Stimulated activated CD4-positive, alpha-beta T cell treated with anti-CD3 and anti-CD28 coated beads, Interleukin-12 subunit alpha, Interleukin-12 subunit beta, amount 100 ng/mL, for 4 hours (primary cell): ENCODE results near the gene NCOA7.

Experiments used
- DNase-seq: peaks from one replicate; pipeline ENCODE4 v3.0.0-alpha.2; 2020

NCOA7 gene

DNA sequence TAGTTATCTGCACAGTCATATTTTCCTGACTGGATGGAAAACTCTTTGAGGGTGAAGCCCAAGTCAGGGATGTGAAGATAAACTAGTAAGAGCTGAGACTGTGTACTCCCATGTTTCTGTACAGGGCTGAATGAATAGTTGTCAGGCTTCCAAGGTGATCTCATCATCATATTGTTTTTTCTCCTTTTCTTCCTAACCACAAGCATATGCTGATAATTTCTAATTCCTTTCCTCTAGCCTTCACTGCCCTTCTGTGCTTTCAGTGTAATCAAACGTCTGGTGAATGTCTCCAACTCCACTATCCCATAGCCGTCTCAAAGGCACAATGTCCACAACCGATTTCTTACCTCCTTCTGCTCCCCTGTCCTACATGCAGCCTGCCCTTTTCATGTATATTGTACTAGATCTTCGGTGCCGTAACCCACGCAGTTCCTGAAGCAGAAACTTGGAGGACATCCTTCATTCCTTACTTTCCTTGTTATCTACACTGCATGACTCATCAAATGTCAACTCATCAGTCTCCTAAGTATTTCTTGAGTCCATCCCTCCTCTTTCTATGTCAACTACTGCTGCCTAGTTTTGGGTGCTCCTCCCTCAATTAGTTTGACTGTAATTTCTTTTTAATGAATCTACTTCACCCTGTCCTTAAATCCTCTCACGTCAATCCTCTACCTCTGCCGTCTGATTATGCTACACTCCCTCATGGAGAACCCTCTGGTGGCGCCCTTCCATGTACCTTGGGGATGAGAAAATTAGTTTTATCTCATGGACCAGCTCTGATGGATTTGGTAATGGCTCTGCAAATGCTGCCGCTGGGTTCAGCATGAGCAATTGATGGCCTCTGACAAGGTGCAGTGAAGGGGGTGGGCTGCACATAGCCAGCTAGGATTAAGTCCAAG, 21.9 kb downstream of the NCOA7 start:
- no peak for DNase-seq

DNA sequence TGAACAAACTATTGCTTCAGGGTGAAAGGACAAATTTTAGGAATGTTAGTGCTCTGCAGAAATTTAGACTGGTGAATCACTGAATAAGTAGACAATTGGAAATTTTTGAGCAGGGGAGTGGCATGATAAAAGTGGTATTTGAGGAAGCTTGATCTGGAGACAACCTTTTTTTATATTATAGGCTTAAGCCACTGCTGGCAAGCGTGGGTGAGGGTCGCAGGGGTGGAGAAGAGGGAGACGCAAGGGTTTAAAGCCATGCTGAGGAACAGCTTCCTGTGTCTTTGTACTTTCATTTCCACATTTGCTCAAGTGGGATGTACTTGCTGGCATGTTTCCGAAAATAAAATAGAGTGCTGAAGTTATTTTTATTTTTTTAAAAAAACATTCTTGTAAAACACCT, 23.7 kb downstream of the NCOA7 start:
- no peak for DNase-seq

DNA sequence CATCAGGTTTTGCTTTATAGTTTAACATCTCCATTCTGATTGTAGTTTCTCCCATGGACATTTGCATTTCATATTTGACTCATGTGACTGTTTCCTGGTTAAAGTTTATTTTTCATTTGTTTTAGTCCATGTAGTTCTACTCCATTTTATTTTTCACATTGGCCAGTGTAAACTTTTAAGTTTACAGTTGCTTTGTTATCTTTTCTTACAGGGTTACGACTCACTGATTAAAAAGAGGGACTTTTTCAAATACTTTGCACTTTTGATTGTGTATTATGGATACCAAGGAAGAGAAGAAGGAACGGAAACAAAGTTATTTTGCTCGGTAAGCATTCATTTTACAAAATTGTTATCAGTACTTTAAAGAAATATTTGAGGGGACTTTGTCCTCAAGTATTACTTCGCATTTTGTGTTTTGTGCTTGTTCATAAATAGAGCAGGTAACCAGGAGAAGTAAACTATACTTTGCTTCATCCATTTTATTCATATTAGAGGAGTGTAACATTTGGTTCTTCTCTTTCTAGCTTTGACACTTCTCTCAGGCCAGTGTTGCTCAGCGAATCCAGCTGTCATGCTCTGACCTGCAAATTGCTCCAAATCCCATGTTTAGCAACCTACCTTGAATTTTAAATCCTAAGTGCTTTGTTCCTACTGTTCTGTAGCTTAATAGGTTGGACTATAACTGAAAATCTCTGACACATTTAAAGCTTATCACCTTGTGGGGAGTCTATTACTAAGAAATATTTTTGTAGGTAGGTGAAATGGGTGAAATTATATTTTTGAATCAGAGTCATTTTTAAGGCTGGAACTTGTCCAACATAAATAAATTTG, 24.5 kb downstream of the NCOA7 start:
- DNase-seq, result no peak

DNA sequence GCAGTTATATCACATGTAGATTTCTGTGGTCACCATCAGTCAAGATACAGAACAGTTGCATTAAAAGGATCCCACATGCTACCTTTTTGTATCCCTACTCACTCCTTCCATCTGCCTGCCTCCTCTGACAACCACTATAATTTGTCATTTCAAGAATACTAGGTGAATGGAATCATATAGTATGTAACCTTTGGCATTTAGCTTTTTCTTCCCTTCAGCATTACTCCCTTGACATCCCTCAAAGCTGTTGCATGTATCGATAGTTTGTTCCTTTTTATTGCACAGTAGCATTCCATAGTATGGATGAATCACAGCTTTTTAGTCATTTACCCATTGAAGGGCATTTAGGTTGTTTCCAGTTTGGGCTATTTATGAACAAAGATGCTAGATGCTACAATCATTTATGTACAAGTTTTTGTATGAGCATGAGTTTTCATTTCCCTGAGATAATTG, 26.1 kb downstream of the NCOA7 start:
- no peak for DNase-seq

DNA sequence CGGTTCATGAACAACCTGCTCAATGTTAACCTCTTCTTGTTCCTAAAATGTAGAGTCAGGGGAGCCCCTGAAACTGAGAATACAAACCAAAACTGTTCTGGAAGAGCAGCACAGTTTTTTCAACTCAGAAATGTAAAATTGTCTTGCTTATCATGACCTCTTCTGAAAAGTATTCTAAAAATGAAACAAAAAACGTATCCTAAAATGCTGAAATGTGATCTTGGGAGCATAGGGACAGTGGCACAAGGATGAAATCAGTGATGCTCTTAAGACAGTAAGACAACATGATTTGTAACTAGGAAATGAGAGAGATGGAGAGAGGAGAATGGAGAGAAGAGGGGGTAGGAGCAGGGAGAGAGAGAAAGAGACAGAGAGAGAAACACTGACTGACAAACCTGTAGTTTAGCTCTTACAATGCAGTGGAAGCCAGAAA, 27.5 kb downstream of the NCOA7 start:
- no peak for DNase-seq

DNA sequence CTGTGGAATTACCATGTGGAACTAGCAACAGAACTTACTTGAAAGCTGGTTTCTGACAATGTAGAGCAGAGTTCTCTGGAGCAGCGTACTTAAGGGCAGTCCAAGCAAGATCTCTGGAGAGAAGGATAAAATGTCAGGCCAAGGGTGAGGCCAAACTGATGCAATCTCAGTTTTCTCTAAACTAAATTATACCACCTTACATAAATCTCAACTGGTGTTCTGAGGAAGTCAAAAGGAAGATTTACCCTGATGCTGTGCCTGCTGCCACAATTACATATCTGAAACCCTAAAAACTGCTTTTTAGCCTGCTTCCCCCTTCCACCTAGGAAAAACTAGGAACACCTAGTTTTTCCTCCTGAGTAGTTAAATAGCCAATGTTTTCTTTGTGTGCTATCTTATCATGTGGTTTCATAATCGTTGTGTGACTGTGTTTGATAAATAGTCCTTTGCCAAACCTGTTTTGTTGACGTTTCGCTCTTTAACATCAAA, 28.1 kb downstream of the NCOA7 start:
- DNase-seq, result no peak

DNA sequence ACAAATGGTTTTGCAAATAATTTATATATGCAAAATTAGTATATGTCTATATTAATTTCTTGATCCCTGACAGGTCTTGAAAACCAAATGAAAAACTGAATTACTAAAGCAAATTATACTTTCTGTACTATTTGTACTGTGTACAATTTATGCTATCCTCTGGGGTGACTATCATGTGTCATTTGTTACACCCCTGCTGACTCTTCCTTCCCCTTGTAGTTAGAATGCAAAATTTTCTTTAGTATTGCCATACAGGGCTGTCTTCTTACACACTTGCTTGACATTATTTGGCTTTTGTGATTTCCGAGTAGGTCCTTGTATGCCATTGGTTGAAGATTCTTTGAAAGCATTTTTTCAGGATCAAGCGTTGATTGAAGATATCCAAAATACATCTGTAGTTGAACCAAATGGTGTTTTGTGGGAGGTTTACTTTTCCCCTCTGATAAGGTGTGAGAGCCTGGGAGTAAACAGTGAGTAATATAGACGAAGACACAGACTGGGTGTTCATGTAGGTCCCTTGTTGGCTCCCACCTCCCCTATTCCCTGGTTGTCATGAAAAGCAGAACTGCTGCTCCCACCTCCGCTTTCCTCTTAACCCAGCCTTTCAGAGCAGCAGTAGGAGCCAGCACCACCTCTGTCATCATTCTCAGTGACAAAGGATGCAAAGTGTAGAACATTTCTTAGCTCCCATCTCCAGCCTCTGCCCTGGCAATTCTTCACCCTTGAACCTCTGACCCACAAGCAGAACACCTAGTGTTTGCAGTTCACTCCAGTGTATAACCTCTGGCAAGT, 29.0 kb downstream of the NCOA7 start:
- no peak for DNase-seq

DNA sequence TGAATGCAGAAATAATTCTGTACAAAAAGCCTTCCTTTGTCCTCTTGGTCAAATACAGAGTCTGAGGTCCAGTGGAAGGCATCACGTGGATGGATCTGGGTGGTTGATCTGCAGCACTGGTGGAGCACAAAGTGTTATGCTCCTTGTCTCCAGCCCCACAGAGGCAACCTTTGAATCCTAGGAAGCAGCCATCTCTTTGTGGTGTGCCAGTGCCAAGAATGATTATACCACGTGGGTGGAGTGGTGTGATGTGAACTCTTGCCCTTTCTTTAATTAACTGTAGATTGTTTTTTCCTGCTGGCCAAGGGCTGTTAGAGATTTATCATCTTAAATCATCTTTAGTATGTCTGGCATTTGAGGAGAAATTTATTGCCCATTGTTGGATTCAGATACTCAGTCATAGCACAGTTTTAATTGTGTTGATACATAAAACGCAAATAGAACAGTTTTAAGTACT, 31.1 kb downstream of the NCOA7 start:
- no peak for DNase-seq

DNA sequence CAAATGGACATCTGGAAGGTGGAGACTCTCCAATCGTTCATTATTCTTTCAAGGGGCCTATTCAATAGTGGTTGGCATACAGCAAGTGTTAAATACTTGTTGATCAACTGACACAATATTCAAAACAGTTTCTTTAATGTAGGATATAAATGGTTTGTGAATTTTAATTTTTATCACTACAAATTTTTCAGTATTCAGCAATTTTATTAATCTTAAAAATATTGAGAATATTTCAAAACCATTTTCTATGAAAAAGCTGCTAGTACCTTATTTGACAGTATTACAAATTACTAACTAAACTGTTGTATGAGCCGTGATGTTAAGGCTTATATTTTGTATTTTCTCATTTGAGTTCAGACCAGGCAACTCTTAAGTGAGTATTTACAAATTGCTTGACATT, 32.4 kb downstream of the NCOA7 start:
- DNase-seq, result no peak

DNA sequence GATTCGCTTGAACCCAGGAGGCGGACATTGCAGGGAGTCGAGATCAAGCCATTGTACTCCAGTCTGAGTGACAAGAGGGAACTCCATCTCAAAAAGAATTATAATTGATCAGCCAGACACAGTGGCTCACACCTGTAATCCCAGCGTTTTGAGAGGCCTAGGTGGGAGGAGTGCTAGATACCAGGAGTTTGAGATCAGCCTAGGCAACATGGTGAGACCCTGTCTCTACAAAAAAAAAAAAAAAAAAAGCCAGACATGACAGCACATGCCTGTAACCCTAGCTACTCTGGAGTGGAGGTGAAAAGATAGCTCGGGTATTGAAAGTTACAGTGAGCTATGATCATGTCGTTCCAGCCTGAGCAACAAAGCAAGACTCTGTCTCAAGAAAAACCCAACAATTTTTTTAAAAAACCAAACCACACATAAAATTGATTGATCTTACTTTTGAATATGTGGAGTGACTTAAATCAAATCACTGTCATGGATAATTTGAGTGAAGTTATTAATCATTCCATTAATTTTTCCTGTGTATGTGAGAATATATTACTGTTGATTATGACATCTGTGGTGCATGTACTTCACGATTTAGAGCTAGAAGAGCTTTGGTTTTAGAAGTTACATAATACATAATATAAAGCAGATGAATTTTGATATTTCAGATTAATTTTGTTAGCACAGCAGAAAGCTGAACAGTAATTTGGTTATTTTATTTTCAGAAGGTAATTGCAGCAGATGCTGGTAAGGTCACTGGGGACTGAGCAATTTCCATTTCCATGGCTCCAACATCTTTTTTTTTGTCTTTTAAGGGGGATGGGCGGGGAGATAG, 34.4 kb downstream of the NCOA7 start:
- DNase-seq, result no peak

DNA sequence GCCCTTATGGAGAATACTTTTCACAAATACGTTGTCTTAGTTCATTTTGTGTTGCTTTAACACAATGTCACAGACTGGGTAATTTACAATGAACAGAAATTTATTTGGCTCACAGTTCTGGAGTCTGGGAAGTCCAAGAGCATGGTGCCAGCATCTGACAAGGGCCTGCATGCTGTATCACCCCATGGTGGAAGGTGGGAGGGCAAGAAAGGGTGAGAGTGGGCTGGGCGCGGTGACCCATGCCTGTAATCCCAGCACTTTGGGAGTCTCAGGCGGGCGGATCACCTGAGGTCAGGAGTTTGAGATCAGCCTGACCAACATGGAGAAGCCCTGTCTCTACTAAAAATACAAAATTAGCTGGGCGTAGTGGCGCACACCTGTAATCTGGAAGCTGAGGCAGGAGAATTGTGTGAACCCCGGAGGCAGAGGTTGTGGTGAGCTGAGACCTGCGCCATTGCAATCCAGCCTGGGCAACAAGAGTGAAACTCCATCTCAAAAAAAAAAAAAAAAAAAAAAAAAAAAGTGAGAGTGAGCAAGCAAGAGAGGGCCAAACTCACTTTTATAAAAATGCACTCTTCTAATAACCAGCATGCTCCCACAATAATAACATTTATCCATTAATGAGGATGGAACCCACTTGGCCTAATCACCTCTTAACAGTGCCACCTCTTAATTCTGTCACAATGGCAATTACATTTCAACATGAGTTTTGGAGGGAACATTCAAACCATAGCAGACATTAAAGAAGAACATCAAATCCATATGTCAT, 36.1 kb downstream of the NCOA7 start:
- no peak for DNase-seq

DNA sequence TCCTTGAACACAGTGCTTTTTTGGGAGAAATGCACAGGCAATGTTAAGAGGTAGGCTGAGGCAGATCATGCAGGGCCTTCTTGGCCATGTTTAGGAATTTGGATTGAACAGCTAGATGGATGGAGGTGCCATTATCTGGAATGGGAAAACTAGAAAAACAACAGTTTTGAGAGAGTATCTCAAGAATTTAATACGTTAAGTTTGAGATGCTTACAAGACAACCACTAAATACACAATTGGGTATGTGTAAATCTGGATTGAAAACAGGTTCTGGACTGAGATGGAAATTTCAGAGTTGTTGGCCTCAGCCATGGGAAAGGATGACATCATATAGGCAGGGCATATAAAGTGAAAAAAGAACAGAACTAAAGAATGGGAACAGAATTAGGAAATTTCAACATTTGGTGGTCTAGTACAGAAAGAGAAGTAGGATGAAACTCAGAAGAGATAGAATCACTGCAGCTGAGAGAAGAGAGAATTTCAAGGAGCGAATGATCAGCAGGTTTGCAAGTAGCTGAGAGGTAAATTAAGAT, 37.1 kb downstream of the NCOA7 start:
- no peak for DNase-seq

DNA sequence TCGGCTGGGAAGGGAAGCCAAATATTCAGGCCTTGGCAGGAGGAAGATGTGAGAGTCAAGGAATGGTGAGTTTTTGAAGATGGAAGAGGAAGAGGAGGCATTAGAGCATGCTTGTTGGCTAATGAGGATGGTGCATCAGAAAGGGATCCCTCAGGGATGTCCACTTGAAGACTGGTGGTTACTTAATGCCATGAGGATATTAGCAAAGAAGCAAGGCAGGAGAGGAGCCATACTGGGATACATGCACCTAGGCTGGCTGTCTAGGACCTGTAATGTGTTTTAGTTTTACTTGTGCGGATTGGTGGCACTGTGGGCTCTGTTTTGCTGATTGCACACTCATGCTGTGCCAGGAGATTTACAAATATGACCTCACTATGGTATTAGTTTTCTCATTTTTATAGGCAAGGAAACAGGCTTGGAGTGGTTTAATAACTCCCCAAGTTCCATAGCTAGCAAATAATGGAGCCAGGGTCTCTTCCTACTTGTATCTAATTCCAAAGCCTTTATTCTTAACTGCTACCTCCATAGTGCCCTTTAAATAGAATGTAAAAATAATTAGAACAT, 37.8 kb downstream of the NCOA7 start:
- DNase-seq, result no peak

DNA sequence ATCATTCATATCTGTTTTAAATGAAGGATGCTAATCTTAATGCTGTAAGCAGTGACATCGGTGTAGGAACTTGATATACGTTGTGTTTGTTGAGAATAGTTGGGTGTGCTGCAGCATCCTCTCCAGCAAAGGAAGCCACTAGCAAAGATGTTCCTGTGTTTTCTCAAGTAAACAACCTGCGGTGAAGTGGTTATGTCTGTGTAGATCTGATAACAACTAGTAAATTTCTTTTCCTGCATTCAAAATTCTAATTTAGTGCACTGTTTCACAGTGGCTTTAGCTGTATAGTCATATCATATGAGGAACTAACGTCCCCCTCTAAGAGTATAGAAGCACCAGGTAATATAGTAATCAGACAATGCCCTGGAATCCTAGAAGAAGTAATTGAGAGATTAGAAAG, 38.7 kb downstream of the NCOA7 start:
- no peak for DNase-seq

DNA sequence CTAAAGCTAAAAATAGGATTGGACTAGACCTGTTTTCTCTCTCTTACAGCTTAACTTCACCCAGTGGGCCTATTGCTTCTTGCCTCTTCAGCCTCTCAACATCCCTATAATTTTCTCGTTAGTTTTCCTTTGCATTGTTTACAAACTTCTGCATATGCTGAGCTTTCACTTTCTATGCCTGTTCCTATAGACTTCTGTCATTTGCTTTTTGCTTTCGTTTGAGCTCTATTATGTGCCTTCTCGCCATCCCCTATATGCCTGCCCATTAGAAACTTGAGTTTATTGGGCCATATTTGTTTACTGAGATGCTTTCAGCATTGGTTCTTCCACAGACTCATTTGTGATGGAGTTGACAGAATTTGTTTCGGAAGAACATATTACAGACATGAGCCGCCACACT, 40.9 kb downstream of the NCOA7 start:
- DNase-seq, result no peak

DNA sequence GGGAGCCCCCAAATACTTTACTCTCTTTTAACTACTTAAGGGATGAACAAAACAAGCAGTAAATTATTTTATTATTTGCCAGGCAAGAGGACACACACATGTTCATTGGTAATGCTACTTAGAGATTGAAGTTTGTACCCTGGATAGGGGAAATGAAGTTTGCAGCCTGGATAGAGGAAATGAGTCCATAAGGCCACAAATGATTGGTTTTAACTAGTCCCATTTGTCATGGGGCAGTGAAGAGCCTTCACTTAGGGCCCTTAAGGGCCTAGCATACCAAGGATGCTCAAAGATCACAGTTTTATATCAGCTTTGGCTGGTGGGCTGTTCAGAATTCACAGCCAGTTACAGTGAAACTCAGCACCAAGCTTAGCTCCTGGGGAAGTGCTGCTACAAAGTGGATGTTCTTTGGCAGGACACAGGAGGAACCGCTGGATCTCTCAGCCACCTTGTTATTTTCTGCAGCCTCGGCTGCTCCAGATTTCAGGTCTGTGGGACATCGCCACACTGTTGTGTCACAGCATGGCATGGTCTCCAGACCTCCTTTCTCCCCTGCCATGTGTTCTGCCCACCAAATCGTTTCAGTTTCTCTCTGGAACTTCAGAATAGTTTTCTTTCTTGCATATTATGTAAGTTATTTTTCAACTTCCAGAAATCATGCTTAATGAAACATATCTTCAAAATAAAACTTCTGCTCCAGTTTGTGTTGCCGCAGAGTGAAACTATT, 41.8 kb downstream of the NCOA7 start:
- no peak for DNase-seq

DNA sequence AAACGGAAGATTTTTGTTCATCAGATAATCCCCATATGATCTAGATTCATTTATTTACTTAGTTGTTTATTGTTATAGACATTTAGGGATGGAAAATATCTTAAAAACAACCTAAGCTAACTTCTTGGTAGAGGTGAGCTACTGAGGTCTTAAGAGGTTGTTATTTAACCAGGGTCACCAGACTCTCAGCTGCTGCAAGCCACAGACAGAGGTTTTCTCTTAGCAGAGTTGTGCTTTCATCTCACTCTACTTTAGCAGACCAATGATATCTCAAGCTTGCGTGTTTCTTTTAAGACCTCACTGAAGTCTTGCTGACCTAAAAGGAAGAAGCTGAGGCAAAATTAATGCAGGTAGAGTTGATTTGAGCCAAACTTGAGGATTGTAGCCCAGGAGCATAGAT, 43.6 kb downstream of the NCOA7 start:
- DNase-seq, result no peak

DNA sequence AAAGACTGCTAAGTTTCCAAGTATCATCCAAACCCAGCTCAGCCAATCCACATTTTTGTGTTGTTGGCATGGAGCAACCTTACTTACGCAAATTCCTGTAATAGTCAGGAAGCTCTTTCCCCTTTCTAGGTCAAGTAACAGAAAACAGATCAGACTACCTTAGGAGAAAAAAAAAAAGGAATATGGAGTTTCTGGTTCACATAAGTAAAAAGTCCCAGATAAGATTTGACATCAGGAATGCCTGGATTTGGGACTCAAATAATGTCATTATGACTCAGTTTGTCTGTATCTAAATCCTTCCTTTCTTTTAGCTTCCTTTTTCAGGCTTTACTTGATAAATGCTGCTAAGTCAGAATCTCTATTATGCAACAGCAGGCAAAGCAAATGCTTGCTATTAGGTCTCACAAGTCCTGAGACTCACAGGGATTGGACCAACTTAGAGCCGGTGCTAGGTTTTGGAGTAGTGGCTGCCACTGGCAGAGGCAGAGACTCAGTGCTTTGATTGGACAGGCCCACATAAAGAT, 44.5 kb downstream of the NCOA7 start:
- DNase-seq, result no peak

DNA sequence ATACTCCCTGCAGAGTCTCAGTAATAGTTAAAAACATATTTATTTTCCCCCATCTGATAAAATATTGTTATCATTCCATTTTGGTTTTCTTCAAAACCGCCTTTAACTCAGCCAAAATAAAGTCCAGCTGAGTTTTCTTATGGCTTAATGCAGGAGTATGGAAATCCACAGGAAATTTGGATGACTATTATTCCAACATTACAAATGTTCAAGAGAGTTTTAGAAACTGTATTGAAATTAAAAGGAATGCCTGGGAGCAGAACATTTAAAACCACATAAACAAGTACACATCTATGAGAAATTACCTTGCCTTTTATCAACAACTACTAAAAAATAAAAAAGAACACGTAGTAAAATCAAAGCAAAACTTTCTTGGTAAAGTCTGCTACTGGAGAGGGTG, 45.7 kb downstream of the NCOA7 start:
- DNase-seq, result no peak

DNA sequence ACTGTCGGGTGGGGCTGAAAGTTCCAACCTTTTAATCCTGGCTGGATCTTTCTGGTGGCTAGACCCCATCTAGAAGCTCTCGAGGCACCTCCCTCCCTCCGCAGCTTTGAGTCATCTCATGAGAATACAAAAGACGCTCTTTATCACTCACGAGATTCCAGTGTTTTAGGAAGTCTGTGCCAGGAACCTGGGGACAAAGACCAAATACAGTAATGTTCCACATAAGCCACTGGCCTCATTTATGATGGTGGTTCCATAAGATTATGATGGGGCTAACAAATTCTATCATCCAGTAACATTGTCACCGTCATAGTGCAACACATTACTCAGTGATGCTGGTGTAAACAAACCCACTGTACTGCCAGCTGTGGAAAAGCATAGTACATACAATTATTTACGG, 48.7 kb downstream of the NCOA7 start:
- no peak for DNase-seq
